Measurements from ENCODE around the gene HOXD10.

DNA sequence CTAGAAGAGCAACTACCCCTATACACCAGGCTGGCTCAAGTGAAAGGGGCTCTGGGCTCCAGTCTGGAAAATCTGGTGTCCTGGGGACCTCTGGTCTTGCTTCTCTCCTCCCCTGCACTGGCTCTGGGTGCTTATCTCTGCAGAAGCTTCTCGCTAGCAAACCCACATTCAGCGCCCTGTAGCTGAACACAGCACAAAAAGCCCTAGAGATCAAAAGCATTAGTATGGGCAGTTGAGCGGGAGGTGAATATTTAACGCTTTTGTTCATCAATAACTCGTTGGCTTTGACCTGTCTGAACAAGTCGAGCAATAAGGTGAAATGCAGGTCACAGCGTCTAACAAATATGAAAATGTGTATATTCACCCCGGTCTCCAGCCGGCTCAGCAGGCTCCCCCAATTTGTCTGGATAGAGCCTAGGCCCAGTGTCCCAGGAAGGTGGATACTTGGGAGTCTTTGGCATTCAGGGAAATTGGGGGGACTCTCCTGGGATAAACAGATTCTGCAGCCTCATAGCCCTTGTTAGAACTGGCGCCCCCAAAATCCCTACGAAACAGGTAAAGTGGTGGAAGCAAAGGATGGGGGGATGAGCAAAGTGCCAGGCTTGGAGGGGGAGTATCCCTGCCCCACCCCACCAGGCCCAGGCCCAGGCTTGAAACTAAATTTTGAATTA is 32.3 kb downstream of the HOXD10 start:
- TF ChIP-seq POLR2A (IDR thresholded peaks at IDR 0.05) (no peak), CTCF (IDR thresholded peaks at IDR 0.05) (no peak), EP300 (IDR thresholded peaks at IDR 0.05) (no peak)

Data from ovary (tissue), 3 donors.